Spleen (tissue), 7 donors: ENCODE results near the gene MYOF.

Experiments used
- CTCF ChIP-seq, 11 experiments: fragments of 200-600 bp in 7 of 11; fragments of 450-650 bp in 4 of 11; sonication (generic) in 4 of 11; IDR thresholded peaks in 8 of 11; conservative IDR thresholded peaks in 3 of 11; 1 replicate in 7 of 11; 2 replicates in 4 of 11; pipeline versions ENCODE4 v1.4.0 to v1.8.0; 2016 to 2021; ENCODE audit warnings: antibody characterized with exemption in 11 of 11, inconsistent platforms in 4 of 11, mild to moderate bottlenecking in 1 of 11
- POLR2A ChIP-seq, 3 donors: fragments of 450-650 bp; IDR thresholded peaks; one replicate each; pipeline ENCODE4 v1.5.1; 2017; ENCODE audit warnings: antibody characterized with exemption in 3 of 3, mild to moderate bottlenecking in 1 of 3
- POLR2AphosphoS5 ChIP-seq, 3 donors: sonication (generic); formaldehyde crosslinking; IDR thresholded peaks; one replicate each; pipeline ENCODE4 v1.5.1; 2017; ENCODE audit warnings: antibody characterized with exemption in 3 of 3
- donor health status: DM: no; HTN: no; CAD: no; lungs with moderate emphysema.
- donor health status: DM: no; HTN: no; CAD: no.
- donor health status: DM: no; HTN: no; CAD: no.

GRCh38 chr10:93287775-93288174, 194.4 kb downstream of the MYOF start:
- TF ChIP-seq CTCF (IDR thresholded peaks at IDR 0.05 in 8 of 11, conservative IDR thresholded peaks at IDR 0.05 in 3 of 11): no peak
- TF ChIP-seq POLR2A (IDR thresholded peaks at IDR 0.05): no peak
- no peak for TF ChIP-seq POLR2AphosphoS5 (IDR thresholded peaks at IDR 0.05)
